GM20431 (cell line): ENCODE data around the gene GPR39.

Source experiments
- in situ Hi-C: fragments of 300-500 bp; cut with MseI, MboI; formaldehyde crosslinking; loops from one replicate; pipeline ENCODE4 v1.15.0; 2020; ENCODE audit warnings: low sequenced_read_pairs; ENCODE audit not compliant: unreplicated experiment

Gene GPR39

GRCh38 chr2:132692816-132693215 is 276.2 kb downstream of the GPR39 start:
- in situ Hi-C loops = no loop called here
